GM19025 (cell line): Measurements from ENCODE around the gene CEACAM1.
"Not testable (repeated sequence)": the region's sequence is repeated elsewhere in the genome, so short reads cannot be mapped to it uniquely, and the experiment has no call there.

Experiments used
- ATAC-seq: cut with Tn5 transposase; IDR thresholded peaks from one replicate; pipeline ENCODE4 v1.9.1; 2021; ENCODE audit warnings: mild to moderate bottlenecking, low read depth, moderate library complexity; ENCODE audit not compliant: unreplicated experiment

Gene CEACAM1

DNA sequence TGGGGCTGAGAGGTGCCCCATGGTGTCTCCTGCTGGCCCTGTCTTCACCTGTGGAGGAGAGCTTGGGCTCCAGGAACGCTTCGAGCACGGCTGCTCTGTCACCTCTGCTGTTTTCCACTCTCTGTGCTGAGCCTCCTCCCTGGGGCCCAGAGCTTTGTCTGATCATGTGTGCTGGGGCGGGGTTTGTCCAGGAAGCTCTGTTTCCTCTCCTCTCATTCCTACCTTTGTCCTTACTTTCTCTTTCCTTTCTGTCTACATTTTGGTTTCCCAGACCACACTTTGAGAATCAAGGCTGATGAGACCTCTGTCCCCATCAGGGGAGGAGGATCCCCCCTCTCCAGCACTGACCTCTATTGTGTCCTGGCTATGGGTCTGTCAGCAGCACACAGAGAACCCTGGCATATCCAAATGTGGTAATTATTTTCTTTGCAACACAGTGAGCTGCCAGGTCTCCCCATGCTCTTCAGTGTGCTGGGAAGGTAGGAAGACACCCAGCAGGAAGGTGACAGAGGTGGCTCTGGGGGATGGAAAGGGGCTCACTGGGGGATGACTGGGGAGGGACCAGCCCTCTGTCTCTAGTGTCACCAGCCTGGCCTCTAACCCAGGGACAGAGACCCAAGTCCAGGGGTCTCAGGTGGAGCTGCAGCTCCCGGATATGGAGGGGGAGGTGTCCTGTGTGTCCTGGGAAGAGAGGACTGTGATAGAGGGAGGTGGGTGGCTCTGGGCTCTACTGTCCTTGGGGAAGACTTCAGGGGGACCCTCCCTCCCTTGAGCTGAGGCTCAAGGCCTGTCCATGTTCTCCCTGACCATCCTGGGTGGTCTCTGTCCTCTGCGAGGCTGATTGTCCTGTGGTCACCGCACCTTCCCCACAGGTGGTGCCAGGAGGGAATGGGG is at the start of gene CEACAM1:
CEACAM1 (minus strand) TSS at position 128 of the 894 bp plus-strand sequence; CDS start at position 21, 107 bp downstream.
- no peak for ATAC-seq

DNA sequence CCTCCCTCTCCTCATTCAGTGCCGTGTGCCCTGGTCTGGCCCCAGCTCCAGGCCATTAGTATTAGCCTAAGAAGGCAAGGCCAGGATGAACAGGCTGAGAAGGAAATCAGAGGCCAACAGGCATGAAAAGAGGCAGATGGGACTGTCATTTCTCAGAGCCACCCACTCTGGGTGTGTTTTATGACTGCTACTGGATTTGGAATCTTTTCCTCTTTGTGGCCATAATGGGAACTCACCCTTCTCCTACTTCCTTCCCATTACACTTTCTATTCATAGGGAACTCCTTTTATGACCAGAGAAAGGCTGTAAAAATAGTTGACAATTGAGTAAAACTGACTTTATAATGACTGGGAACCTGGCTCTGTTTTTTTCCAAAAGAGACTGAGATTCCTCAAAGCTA is 48.7 kb upstream of the CEACAM1 start:
- no peak for ATAC-seq

DNA sequence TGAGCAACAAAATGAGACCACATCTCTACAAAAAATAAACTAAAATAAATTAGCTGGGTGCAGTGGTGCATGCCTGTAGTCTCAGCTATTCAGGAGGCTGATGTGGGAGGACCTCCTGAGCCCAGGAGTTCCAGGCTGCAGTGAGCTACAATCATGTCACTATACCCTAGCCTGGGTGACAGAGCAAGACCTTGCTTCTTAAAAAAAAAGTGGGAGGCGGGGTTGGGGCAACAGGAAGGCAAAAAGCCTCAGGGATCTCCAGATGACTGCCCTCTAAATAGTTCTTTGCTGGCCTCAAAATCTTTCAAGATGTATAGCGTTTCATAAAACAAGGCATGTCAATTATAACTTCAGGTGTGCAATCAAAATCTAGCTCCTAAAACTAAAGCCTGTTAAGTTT is 48.0 kb upstream of the CEACAM1 start:
- ATAC-seq, result no peak

DNA sequence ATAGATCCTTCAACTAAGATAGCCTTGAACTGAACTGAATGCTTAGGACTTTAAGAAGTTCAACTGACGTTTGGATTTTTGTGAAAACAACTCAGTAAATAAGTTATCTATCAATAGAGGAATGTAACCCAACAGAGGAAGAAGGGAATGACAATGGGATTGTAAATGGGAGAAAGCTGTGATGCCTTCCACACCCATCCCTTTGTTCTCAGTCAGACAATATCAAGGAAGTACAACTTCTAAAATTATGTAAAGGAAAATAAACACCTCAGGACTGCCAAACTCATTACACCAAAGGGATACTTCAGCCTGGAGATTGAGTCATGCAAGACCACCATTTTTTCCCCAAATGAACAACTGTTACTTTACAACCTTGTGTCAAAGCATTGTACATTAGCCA is 45.4 kb upstream of the CEACAM1 start:
- ATAC-seq, result no peak

DNA sequence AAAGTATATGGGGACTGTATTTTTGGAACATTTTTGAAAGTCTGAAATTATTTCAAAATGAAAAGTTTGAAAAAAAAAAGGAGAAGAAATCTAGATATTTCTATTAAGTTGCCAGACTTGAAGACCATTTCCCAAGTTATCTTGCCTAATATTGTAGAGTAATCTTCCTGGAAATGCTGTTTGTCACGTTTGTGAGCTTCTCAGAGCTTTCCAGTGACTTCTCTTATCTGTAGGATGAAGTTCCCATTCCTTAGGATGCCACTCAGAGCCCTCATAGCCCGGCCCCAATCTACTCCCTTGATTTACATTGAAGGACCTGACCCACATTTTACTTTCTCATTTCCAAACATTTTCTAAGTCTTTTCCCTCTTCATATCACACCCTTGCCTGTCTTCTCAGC is 42.8 kb upstream of the CEACAM1 start:
- ATAC-seq, result no peak

DNA sequence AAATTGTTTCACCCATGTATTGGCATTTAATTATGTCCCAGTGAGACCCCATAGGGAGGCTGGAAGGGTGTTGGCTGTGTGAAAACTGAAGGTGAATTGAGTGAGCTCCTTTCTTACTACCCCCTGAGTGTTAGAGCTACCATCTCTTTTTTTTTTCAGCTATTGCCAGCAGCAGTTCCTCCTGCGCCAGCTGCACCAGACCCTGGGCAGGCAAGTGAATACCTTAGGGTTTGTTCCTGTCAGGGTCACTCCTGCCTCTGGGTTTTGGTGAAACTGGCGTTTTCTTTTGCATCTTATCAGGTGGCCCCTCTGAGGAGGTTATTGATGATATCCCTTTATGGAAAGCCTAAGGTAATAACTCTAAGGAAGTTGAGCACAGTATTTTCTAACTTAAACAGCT is 40.9 kb upstream of the CEACAM1 start:
- no peak for ATAC-seq

DNA sequence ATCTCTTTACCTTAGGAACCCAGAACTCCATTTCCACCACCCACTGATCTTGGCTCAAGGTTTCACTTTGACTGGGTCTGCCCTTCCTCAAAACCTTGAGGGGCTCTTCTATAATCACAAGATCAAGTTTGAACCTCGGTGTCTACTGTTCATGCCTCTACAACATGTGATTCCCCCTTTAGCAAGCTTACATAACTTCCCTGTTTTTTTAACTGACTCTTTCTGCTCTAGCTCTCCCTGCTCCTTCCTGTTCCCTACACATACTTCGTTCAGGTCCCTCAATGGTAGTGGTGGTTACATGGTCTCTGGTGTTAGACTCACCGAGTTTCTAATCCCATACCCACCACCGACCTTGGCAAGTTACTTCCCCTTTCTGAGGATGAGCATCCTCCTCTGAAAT is 39.7 kb upstream of the CEACAM1 start:
- ATAC-seq, result no peak

DNA sequence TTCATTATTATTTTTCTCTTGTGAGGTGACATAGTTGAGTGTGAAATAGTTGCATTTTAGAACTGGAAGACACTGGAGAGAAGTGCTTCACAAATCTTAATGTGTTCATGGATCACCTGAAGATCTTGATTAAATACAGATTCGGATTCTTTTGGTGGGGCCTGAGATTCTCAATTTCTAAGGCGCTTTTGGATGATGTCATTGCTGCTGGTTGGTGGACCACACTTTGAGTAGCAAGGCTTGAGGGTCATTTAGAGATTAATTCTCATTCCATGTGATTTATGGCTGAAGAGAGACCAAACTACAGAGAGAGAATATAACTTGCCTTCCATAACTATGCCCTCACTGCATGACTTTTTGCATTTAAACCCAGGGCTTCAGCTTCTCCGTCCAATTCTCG is 39.3 kb upstream of the CEACAM1 start:
- ATAC-seq, result no peak

DNA sequence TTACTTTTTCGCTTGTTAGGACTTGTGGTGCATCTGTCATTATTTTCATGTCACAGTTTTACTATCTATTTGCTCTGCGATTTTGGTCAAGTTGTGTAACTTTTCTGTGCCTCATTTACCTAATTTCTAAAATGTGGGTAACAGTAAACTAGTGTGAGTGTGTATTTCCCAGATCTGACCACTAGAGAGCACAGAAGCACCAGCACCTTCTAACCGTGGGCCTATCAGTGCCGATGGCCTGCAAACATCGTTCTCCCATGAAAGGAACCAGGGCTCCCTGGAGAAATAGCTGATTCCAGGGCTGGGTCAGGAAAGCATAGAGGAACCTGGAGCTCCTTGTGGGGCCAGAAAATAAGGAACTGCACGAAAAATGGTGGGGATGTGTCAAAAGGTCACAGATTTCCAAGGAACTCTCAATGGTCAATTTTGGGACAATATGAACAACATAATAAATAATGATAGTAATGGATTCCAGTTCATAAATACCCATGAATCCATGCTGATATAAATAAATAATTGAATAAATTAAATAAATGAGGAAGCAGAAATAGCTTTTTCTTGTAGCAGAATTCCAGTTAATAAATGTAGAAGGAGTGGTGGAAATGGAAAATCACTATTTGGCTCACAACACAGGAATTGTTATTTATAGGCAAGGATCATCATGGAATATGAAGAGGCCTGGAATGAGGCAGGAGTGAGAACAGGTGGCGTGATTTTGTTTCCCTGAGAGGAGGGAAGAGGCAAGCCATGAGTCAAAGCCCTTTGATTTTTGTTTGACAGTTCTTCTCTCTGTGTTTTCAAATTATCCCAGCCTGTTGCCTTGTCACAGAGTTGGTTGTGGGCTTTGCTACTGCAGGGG is 35.3 kb upstream of the CEACAM1 start:
- no peak for ATAC-seq

DNA sequence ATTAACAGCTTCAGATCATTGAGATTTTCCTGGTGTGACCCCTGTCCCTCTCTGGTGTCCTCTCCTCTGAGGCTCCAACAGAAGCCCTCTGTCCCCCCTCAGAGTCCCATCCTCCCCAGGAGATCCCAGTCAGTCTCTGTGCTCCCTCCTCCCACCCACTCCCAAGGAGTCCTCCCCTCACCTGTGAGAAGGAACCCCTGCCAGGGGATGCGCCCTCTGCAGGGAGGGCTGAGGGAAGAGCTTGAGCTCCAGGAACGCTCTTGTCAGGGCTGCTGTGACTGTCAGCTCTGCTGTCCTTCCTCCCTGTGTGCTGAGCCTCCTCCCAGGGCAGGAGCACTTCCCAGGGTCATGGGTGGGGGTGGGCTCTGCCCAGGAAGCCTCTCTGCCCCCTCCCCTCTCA is 33.2 kb upstream of the CEACAM1 start:
- ATAC-seq, result no peak

DNA sequence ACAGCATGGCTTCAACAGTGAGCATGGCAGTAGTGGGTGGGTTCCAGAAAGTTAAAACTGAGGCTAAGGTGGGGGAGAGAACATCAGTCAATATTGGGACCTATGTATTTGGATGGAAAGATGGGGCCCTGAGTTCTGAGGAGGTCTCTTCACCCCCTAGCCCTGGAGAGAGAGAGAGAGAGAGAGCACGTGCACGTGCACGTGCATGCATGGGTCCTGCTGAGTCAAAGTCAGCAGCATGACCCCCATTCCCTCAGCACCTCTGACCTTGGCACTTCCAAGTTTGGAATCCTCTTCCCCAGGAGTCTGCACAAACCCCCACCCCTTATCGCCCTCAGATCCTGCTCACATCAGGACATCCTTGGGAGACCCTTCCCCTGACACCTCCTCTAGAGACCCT is 32.5 kb upstream of the CEACAM1 start:
- no peak for ATAC-seq

DNA sequence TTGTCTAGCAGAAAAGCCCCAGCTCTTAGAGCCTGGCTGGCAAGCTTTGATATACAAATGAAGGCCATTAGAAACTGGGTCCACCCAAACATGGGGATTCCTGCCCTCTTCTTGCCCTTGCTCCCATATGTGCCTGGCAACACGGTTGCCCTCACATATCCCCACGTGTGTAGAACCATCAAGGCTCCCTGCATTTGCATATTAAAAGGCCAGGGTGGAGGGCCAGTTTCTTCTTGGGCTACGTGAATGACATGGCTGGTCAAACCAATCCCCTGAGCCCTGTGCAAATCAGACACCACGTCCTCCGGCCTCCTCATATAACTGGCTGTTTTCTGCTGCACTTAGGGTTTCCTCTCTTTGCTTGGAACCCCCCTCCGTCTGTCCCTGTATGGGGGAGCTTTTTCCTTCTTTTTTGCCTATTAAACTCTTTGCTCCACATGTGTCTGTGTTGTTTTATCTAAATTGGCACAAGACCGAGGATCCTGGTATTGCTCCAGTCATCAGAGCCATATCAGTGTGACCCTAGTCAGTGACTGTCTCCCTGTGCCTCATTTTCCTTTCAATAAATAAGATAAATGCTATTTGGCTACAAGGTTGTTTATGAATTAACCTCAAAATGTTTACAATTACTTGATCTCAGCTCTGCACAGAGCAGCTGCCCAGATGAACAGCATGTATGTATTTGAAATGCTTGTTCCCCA is 30.3 kb upstream of the CEACAM1 start:
- no peak for ATAC-seq

DNA sequence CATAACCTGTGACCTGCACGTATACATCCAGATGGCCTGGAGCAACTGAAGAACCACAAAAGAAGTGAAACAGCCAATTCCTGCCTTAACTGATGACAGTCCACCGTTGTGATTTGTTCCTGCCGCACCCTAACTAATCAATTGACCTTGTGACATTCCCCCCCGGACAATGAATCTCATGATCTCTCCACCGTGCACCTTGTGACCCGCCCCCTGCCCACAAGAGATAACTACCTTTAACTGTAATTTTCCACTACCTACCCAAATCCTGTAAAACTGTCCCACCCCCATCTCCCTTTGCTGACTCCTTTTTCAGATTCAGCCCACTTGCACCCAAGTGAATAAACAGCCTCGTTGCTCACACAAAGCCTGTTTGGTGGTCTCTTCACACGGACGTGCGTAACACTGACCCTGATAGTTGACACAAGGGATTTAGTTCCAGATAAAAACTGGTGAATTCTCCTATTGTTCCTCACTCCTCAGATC is 29.1 kb upstream of the CEACAM1 start:
- ATAC-seq, result not testable (repeated sequence)

DNA sequence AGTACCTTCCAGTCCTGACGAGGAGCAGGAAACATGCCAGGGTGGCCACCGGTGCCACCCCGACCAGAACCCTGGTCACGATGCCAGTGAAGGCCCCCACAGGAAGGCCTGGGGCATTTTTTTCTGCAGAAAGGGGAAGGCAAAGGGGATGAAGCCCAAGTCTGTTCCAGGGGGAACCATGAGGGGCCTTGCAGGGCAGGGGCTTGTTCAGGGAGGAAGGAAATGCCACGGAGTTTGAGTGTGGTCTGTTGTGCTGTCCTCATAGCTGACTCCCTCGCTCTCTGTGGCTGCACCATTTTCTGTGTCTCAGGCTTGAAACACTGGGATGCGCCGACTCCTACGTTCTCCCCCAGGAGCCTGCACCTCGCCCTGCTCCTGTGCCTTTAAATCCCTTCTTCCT is 27.5 kb upstream of the CEACAM1 start:
- no peak for ATAC-seq

DNA sequence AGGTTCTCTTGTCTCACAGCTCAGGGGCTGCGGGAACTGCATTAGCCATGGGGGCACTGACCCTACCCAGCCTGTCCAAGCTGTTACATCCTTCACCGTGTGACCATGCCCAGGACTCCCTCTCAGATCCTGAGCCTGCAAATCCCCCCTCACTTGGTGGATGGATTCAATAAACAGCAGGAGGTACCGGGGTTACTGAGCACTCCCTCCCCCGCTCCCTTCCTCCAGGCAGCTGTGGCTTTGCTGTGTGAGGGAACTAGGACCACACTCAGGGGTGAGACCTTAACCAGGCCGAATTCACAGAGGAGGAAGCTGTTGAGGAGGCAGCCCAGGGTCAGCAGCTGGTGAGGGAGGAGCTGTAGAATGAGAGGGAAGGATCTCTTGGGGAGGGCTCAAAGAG is 27.0 kb upstream of the CEACAM1 start:
- ATAC-seq, result no peak

DNA sequence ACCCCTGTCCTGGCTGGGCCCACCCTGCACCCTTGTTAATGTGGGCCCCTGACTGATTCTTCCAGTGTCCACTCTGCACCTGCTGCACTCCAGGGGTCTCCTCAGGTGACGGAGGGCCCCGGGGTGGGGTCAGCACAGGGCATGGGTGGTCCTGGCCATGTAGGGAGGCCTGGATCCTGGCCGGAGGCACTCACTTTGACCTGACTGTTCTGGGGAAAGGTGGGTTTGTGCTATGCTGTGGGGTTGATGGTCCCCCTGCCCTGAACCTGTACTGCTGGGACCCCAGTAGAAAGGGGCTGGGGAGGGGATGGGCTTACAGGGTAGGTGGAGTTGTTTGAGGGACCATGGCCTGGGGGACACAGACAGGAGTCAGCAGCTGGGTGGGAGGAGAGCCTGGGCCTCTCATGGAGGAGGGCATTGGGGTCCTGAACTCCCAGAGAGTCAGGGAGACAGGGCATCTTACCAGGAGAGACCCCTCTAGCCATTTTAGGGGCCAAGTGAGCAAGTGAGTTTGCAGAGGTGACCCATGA is 25.8 kb upstream of the CEACAM1 start:
- ATAC-seq, result no peak

DNA sequence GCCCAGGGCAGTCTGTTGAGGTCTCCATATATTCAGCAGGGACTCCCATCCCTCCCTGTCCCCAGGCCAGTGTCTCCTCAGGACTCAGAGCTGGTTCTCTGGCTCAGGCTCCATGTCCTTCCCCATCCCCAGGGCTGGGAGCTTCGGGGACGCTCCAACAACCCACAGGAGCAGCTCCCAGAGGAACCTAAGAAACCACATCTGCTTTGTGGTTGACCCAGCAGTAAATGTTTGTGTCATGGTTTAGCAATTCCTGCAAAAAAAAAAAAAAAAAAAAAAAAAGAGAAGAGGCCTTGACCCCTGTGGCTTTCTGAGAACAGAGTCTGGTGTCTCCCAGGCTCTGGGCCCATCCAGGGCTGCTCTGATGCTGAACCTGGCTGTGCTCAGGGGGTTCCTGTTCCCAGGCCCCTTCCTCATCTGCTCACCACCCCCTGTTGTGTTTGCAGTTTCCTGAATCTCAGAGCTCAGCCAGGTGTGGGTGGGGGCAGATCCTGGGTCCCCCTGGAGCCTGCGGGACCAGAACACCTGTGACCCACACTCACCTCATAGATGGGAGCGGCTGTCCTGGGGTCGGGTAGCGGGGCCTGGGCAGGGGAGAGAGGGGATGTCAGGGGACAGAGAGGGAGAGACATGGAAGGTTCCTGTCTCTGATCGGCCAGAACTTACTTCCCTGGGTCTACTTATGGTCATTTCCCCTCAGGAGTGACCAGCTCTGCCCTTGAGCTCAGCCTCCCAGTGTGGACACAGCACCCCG is 25.2 kb upstream of the CEACAM1 start:
- no peak for ATAC-seq

DNA sequence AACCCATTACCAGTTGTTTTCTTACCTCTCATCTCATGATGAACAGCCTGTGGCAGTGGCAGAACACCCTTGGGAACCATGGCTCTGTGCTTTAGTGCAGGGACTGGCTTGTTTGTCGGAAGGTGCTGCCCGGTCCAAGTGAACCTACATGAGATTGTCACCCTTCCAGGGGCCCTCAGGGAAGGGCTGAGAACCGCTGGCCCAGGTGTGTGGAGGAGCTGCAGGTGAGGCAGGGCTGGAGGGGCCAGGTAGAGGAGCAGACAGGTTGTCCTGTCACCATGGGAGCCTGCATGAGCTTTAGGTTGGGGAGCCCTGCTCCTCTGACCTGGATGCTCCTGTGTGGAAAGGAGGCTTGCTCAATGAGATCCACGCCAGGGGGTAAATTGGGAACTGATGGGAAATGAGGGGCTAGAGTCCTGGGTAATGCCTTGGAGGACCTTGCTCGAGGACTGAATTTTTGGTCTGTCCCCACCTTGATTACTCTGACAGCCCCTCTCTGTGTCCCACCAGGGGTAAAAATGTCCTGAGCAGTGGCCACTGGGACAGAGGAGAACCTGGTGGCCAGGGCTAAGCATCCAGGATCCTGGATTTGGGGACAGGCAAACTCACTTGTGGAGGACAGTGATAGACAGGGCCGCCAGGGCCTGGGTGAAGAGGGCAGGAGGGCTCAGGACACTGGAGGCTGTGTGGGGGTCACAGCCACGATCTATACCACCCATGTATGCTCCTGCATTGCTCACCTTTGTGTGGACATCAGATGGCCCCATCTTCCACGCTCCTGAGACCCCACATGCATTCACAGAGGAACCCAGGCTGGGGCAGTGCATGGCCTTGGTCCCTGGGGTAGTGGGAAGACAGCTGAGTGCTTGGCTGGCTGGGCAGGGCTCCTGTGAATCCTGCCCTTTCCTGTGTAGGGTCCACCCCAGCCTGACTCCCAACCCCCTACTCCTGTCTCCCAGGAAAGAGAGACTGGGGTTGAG is 24.1 kb upstream of the CEACAM1 start:
- no peak for ATAC-seq

DNA sequence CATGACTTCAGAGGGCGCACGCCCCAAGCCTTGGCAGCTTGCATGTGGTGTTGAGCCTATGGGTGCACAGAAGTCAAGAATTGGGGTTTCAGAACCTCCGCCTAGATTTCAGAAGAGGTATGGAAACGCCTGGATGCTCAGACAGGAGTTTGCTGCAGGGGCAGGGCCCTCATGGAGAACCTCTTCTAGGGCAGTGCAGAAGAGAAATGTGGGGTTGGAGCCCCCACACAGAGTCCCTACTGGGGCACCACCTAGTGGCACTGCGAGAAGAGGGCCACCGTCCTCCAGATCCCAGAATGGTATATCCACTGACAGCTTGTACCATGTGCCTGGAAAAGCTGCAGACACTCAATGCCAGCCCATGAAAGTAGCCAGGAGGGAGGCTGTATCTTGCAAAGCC is 22.2 kb upstream of the CEACAM1 start:
- ATAC-seq, result not testable (repeated sequence)
